ENCODE data around the gene RAB5B. TPM values are rescaled to one million over a fixed set of nuclear protein-coding genes. Genes with fewer than 3 reads are reported as not detected.
A peak's percentile ranks its signal among the peaks of the same experiment; 100 is the strongest.
"Not testable (repeated sequence)": the region's sequence is repeated elsewhere in the genome, so short reads cannot be mapped to it uniquely, and the experiment has no call there.

Gene RAB5B
- total RNA-seq, 1 experiment from 2014 or later = 102 TPM

- DNase-seq (ENCODE audit: low read depth, low spot score); ATAC-seq; CTCF ChIA-PET; in situ Hi-C loops (cut with HindIII; ENCODE audit: low pct_unique_long_range_greater_than_20kb, low sequenced_read_pairs); H3K9me3 ChIP-seq (ENCODE audit: control insufficient read depth, insufficient read depth, low read depth, low read length); H3K27me3 ChIP-seq (ENCODE audit: control insufficient read depth, insufficient read depth, low read length); POLR2A ChIA-PET; H3K4me1 ChIP-seq (ENCODE audit: control insufficient read depth, insufficient read depth, low read length): not testable (repeated sequence)
- H3K4me3 ChIP-seq (ENCODE audit: low read depth in 2 of 2, low read length in 2 of 2) = peak overlapping the region; percentile 92 to 96
- BruUV-seq (replicated peaks) = TSS peak; percentile 97
- H3K36me3 ChIP-seq (ENCODE audit: control insufficient read depth, insufficient read depth, low read length) = peaks cover 23% of the 10 kb centered on the region
- intact Hi-C loops (cut with micrococcal nuclease; ENCODE audit: unreplicated experiment) = loop anchor here (5.0 to 10.0 kb wide), 2 partner anchors 45 to 72 kb away; partner anchors contain the start of genes RPL41, SUOX and ZC3H10
- H3K27ac ChIP-seq (ENCODE audit: low read length) = peak overlapping the region; percentile 100
Measured at GRCh38 chr12:56042430-56042813, 68.5 kb downstream of the RAB5B start.

DNA sequence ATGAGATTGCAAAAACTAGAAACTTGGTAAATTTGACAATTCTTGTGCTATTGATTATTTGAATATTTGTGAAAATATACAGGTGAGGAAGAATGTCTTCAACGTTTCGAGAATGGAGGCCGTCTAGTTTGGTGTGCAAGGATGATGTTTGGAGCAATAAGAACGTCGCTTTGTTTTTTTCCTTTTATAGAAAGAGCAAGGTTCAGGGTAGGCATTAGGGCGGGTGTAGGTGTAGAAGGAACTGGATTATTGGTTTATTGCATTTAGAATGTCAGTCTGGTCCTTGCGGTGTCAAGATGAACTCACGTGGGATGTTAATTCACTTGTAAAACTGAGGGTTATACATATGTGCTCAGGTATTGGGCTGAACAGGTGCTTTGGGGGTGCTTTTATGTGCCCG, 69.0 kb downstream of the RAB5B start:
- 0 out of 2 replicates have a peak, but pooled peaks cover 6% of the 10 kb centered on the region for H3K4me1 ChIP-seq (ENCODE audit: control insufficient read depth, insufficient read depth, low read length)
- no TSS peak for BruUV-seq (replicated peaks)
- intact Hi-C loops (cut with micrococcal nuclease; ENCODE audit: unreplicated experiment) = loop anchor here (5.0 to 10.0 kb wide), 2 partner anchors 46 to 72 kb away; partner anchors contain the start of genes RPL41, SUOX and ZC3H10
- peaks cover 23% of the 10 kb centered on the region for H3K36me3 ChIP-seq (ENCODE audit: control insufficient read depth, insufficient read depth, low read length)
- POLR2A ChIA-PET = no interaction called here
- CTCF ChIA-PET = no interaction called here
- no peak for ATAC-seq
- TF ChIP-seq CTCF (IDR thresholded peaks at IDR 0.05) (no peak), REST (IDR thresholded peaks at IDR 0.05; ENCODE audit: insufficient read depth in 1 of 2, low read depth in 2 of 2, low read length in 1 of 2) (no peak), SIN3A (IDR thresholded peaks at IDR 0.05; ENCODE audit: borderline replicate concordance, insufficient read depth, low read depth, low read length) (no peak), TCF7L2 (IDR thresholded peaks at IDR 0.05; ENCODE audit: low read depth, low read length) (no peak), POLR2AphosphoS5 (IDR thresholded peaks at IDR 0.05; ENCODE audit: low read depth, low read length) (no peak)
- peak overlapping the region; percentile 100 for H3K27ac ChIP-seq (ENCODE audit: low read length)
- in situ Hi-C loops (cut with HindIII; ENCODE audit: low pct_unique_long_range_greater_than_20kb, low sequenced_read_pairs) = no loop called here
- no peaks in the 10 kb centered on the region for H3K27me3 ChIP-seq (ENCODE audit: control insufficient read depth, insufficient read depth, low read length)
- no peaks in the 10 kb centered on the region for H3K9me3 ChIP-seq (ENCODE audit: control insufficient read depth, insufficient read depth, low read depth, low read length)
- H3K4me3 ChIP-seq (ENCODE audit: low read depth in 2 of 2, low read length in 2 of 2) = peak overlapping the region; percentile 92 to 96
- DNase-seq (ENCODE audit: low read depth, low spot score) = no peak

Other genes with a start within 250 kb of the RAB5B start
- gene CD63, start 245.1 kb upstream of the RAB5B start, total RNA-seq (2021; ENCODE audit: unreplicated experiment) = 879 TPM
- 11.8 TPM for gene GDF11, start 231.0 kb upstream of the RAB5B start, total RNA-seq (2021; ENCODE audit: unreplicated experiment)
- 69.3 TPM for gene SARNP, start 156.4 kb upstream of the RAB5B start, total RNA-seq (2021; ENCODE audit: unreplicated experiment)
- gene ORMDL2, start 156.0 kb upstream of the RAB5B start, total RNA-seq (2021; ENCODE audit: unreplicated experiment) = 59.6 TPM
- gene DNAJC14, start 144.5 kb upstream of the RAB5B start, total RNA-seq (2021; ENCODE audit: unreplicated experiment) = 51.9 TPM
- gene MMP19, start 131.1 kb upstream of the RAB5B start, total RNA-seq (2021; ENCODE audit: unreplicated experiment) = 0.05 TPM
- gene PYM1, start 46.2 kb upstream of the RAB5B start, total RNA-seq (2021; ENCODE audit: unreplicated experiment) = 32.2 TPM
- 7.6 TPM for gene DGKA, start 42.9 kb upstream of the RAB5B start, total RNA-seq (2021; ENCODE audit: unreplicated experiment)
- 1.2 TPM for gene PMEL, start 8.0 kb upstream of the RAB5B start, total RNA-seq (2021; ENCODE audit: unreplicated experiment)
- gene CDK2, start 7.2 kb upstream of the RAB5B start, total RNA-seq (2021; ENCODE audit: unreplicated experiment) = 72.9 TPM
- 20.7 TPM for gene SUOX, start 23.2 kb downstream of the RAB5B start, total RNA-seq (2021; ENCODE audit: unreplicated experiment)
- gene IKZF4, start 47.0 kb downstream of the RAB5B start, total RNA-seq (2021; ENCODE audit: unreplicated experiment) = 6.9 TPM
- 46.4 TPM for gene RPS26, start 67.8 kb downstream of the RAB5B start, total RNA-seq (2021; ENCODE audit: unreplicated experiment)
- gene ERBB3, start 106.1 kb downstream of the RAB5B start, total RNA-seq (2021; ENCODE audit: unreplicated experiment) = 0.90 TPM
- 175 TPM for gene PA2G4, start 130.5 kb downstream of the RAB5B start, total RNA-seq (2021; ENCODE audit: unreplicated experiment)
- gene RPL41, start 142.6 kb downstream of the RAB5B start, total RNA-seq (2021; ENCODE audit: unreplicated experiment) = 2,264 TPM
- 6.0 TPM for gene ZC3H10, start 144.2 kb downstream of the RAB5B start, total RNA-seq (2021; ENCODE audit: unreplicated experiment)
- gene ESYT1, start 154.2 kb downstream of the RAB5B start, total RNA-seq (2021; ENCODE audit: unreplicated experiment) = 152 TPM
- gene MYL6B, start 178.5 kb downstream of the RAB5B start, total RNA-seq (2021; ENCODE audit: unreplicated experiment) = 66.5 TPM
- 1,024 TPM for gene MYL6, start 184.3 kb downstream of the RAB5B start, total RNA-seq (2021; ENCODE audit: unreplicated experiment)
- gene SMARCC2, start 215.4 kb downstream of the RAB5B start, total RNA-seq (2021; ENCODE audit: unreplicated experiment) = 129 TPM
- gene RNF41, start 247.8 kb downstream of the RAB5B start, total RNA-seq (2021; ENCODE audit: unreplicated experiment) = 35.3 TPM